GM18502 (cell line): ENCODE measurements around the gene CASKIN1.

Source experiments
- ATAC-seq: cut with Tn5 transposase; IDR thresholded peaks from one replicate; pipeline ENCODE4 v1.9.1; 2021; ENCODE audit warnings: mild to moderate bottlenecking; ENCODE audit not compliant: unreplicated experiment, poor library complexity

CASKIN1 gene

GRCh38 chr16:2160915-2161551, 35.4 kb downstream of the CASKIN1 start:
- ATAC-seq, result no peak

DNA sequence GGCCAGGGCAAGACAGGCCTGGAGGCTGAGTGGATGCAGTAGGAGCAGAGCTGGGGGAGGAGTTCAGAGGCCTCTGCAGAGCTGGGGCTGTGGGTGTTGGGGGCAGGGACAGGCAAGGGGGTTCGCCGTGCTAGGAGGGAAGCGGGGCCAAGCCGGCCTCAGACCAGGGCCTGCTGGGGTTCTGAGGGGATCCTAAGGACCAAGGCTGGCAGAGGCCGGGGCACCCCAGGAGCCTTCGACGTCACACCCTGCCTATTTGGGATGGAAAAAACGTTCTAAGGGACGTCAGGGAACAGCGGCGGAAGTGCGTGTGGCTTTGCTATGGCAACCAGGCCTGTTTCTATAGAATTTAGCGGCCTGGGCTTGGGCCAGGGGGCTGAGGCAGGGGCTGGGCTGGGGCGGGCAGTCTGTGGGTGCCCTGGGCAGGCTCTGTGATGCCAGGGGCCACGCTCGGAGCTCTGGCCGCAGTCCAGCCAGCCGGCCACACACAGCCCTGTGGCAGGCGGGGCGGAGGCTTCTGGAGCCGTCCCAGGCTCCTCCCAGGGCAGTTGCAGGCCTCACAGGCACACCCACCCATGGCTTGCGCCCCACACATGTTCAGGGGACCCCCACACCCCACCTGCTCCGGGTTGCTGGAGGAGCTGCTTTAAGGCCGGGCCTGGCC, 37.1 kb downstream of the CASKIN1 start:
- no peak for ATAC-seq

GRCh38 chr16:2158262-2158638, 38.2 kb downstream of the CASKIN1 start:
- ATAC-seq, result no peak

DNA sequence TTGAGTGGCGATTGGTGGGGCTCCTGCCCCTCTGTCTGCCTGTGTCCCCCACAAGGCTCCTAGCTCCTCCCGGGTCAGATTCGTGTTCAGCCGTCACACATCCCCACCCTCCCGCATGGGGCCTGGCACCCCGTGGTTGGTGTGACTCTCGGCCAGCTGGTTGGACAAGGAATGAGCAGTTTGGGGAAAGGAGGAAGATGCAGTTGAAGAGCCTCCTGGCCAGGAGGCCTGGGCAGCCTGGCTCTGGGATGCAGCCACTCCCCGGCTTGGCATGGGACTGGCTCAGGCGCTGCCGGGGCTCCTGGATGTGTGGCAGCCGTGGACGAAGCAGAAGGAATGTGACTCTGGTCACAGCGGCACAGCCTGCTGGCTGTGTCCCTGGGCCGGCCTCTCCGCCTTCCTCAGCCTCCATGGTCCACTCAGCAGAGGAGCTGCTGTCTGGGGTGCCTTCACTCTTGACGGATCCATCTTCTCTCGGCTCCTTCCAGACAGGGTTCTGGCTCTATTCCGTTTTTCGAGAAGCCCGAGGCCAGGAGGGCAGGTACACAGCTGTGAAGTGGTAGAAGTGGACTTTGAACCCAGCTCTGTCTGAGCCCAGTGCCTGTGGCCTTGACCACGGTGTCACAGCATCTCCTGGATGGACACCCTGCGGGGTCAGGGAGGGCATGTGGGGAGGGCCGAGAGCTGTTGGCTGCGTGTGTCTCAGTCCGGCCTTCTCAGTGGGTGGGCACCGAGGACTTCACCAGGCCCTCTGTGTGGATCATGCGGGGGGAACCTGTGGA, 38.7 kb downstream of the CASKIN1 start:
- ATAC-seq, result no peak

- no peak for ATAC-seq
These were observed 39.6 kb downstream of the CASKIN1 start for GRCh38 chr16:2156849-2157224.

DNA sequence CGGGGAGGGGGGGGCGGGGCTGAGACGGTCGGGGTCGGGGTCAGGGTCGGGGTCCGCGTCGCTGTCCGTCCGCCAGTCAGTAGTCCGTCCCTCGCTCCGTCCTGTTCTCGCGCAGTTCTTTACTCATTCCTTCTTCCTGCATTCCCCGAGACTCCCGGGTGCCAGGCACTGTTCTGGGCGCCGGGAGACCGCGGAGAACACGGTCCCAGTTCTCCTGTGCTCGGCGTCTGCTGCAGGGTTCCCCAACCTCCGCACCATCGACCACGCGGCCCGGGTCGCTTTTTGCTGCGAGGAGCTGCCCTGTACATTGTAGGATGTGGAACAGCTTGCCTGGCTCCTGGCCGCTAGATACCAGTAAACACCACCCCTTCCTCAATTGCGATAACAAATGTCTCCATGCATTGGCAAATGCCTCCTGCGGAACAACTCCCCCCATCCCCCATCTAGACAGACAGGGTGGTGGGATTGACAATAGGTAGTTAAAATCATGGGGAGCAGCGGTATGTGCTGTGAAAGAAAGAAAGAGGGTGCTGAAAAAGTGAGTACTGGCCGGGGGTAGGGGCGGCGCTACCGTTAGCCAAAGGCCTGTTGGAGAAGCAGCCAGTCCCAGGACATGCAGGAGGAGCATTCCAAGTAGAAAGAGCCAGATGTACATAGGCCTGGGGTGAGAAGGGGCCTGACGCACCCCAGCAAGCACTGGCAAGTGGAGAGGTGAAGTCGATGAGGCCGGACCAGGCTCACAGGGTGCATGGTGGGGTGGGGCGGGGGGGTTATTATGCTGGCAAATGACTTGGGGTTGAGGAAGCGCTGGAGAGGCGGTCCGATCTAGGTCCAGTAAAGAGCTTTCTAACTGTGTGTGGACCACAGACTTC, 40.2 kb downstream of the CASKIN1 start:
- no peak for ATAC-seq

- peak; percentile 83 for ATAC-seq
These were observed 41.1 kb downstream of the CASKIN1 start, which contains the start of gene TRAF7 for GRCh38 chr16:2155091-2155950. Gene TRAF7, plus strand, starts transcription at chr16:2155782. Its CDS starts 8,139 bp downstream, at chr16:2163921.

DNA sequence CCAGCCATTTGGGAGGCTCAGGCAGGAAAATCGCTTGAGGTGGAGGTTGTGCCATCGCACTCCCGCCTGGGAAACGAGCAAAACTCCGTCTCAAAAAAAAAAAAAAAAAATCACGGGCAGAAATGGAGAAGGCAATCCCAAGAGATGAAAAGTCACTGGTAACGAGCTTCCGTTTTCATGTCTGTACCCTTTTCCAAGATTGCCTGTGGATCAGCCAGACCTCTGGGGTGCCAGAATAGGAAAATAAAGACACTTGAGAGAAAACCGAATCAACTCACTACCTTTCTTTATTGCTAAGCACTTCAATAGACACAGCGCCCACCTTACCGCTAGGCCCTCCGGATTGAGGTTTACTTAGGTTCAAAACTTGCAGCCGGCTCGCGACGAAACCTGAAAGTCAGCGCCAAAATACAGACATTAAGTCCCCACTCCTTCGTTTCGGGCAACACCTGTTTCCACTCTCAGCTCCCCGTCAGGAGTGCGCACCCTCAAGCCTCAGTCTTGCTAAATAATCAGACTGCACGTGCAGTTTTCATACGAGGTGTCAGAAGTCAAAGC, 41.8 kb downstream of the CASKIN1 start:
- ATAC-seq, result no peak

GRCh38 chr16:2152695-2153506, 43.5 kb downstream of the CASKIN1 start:
- ATAC-seq, result no peak

DNA sequence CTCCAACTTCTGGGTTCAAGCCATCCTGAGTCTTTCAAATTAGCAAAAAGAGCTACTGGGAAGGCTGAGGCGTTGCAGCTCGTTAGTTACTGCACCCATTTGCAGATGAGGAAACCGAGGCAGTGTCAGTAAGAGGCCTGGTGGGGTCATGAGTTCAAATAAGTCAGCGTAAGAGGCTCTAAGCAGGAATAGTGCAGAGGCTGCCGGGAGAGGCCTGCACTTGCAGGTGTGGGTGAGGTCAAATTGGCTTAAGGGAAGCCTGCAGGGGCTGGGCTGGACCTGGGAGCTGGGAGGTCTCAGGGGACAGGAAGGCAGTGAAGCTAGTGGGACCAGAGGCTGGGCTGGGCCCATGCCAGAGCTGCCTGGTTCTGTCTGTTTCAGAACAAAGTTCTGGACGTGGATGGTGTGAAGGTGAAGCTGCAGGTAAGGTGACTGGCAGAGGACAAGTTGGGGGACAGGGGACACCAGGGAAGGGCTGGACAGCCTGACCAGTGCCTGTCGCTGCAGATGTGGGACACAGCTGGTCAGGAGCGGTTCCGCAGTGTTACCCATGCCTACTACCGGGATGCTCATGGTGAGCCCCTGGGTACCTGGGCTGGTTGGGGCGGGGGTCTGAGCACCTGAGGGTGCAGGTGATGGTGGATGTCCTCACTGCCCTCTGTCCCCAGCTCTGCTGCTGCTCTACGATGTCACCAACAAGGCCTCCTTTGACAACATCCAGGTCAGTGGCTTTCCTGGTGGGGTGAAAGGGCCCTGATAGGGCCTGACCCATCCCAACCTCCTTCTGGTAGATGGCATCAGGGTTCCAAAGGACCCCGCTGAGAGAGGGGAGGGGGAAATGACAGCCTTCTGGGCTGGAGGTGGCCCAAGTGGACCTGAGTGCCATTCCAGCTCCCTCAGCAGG, 45.0 kb downstream of the CASKIN1 start:
- no peak for ATAC-seq

DNA sequence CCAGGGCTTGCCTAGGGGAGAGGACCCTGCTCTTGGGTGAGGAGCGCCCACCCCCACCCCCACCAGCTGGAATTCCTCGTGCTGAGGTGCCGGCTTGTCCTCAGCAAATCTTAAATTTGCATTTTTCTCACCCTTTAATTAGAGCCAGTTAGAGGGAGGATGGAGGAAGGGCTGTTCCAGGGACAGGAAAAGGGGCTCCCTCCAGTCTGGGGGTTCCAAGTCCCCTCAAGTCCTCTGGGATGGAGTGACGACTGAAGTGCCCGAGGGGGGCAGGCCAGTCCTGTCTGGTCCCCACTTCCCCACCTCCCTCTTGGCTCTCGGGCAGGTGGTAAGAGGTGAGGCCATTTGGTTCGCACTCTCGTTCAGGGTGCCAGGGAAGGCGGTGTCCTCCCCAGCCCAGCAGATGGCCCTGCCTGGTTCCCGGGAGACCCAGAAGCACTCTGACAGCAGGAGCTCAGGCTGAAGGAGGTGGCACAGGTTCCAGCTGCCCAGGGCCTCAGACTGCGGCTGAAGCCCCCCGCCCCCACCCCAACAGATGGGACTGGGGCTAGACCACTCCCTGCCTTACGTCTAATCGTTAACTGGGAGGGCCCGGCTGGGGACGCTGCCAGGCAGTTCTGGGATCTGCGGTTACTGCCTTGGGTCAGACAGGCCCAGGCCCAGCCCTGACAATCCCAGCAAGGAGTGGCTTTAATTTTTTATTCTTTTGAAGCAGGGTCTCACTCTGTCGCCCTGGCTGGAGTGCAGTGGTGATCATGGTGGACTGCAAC, 45.8 kb downstream of the CASKIN1 start:
- no peak for ATAC-seq

DNA sequence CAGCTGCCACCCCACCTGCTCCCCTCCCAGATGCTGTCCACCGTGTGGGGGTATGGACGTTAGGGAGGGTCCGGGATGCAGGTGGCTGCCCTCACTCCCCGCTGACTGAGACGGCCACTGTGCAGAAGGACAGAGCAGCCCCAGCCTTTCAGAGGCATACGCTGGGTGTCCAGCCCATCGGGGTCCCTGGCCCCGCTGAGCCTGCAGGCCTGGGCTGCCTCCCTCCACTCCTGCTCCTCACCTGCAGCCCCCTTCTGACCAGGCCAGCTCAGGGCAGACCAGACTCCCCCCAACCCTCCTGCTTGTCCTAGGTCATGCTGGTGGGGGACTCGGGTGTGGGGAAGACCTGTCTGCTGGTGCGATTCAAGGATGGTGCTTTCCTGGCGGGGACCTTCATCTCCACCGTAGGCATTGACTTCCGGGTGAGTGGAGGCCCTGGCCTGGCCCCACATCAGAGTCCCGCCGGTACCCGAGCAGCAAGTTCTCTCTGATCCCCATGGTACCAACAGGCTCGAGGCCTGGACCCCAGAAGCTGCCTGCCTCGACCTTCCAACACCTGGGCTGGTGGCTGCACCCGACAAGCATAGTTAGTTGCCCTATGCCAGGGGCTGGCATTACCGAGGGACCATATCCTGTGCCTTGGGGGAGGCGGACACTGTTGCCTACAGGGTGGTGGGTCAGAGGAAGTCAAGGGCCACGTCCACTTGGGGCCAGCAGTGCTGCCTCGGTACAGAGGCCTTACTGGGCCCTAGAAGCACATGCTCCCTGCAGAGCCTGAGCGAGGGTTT, 46.6 kb downstream of the CASKIN1 start:
- no peak for ATAC-seq

DNA sequence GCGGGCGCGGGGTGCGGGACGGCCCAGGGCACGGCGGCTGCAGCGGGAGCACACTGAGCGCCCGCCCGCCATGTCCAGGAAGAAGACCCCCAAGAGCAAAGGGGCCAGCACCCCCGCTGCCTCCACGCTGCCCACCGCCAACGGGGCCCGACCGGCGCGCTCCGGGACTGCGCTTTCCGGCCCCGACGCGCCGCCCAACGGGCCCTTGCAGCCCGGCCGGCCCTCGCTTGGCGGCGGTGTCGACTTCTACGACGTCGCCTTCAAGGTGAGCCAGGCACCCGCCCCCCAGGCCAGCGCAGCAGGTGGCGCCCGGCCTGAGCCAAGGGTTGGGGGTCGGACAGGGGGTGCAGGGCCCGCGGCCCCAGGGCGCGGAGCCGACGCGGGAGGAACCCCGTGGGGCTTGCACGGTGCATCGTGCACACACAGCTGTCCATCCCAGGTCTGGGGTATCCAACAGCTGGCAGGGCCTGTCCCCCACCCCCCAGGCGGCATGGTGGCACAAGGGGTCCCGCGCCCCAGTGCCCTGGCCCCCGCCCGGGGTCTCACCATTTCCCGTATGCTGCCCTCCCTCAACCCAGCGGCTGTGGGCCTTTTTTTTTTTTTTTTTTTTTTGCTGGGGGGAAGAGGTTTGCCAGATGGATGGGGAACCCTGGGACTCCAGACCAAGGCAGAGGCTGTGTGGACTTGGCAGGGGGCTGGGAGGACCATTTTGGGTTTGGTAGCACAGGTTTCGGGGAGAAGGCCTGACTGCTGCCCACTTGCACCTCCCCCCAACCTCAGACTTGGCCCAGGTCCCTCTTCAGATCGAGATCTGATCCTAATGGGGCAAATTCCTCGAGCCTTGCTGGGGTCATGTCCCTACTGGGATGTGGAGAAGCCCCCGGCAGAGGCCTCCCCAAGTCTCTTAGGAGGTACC, 47.4 kb downstream of the CASKIN1 start:
- no peak for ATAC-seq

DNA sequence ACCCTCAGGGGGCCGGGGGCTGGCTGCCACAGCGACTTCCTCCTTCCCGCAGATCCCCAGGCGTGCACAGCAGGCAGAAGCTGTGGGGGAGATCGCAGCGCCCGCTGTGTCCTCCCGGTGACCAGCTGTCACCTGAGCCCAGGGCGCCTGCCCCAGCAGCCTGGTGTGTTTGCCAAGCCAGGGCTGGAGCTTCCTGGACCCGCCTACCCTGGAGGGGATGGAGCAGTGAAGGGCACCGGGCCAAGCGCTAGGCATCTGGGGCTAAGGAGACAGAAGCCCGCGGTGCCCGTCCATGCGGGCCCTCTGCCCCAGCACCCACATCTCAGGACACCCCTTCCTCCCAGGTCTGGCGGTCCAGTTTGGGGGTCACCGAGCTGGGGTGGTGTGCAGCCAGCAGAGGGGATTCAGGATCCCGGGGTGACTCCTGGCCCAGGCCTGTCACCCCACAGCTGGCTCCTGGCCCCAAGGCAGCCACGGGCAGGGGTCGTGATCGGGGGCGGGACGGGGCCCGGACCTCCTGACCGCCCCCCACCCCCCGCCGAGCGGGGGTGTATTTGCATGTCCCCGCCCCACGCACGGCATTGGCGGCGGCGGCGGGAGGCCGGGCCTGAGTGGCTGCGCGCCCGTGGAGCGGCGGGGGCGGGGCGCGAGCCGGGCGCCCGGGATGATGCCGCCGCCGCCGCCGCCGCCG, 48.3 kb downstream of the CASKIN1 start, which contains the start of gene RAB26:
RAB26 (plus strand) TSS at position 645 of the 691 bp plus-strand sequence. CDS start 159 bp downstream, outside the sequence.
- ATAC-seq, result no peak
